Neural progenitor cell (in vitro differentiated cells): Measurements from ENCODE around the gene GPD1L.

Experiments used
- CTCF ChIP-seq: fragments of 200-600 bp; sonication (generic); IDR thresholded peaks from 2 replicates; pipeline ENCODE4 v1.5.1; 2017; ENCODE audit warnings: antibody characterized with exemption, mild to moderate bottlenecking
- EZH2phosphoT487 ChIP-seq: fragments of 200-600 bp; sonication (generic); IDR thresholded peaks from 2 replicates; pipeline ENCODE4 v1.6.1; 2017; ENCODE audit warnings: antibody characterized with exemption

- TF ChIP-seq CTCF = no peak
- no peak for TF ChIP-seq EZH2phosphoT487
Measured at GRCh38 chr3:32202496-32202895, 96.1 kb downstream of the GPD1L start.
